HEK293T (cell line): ENCODE results near the gene NUCB1.

Experiments used
- BHLHE40 ChIP-seq: fragments of 450-650 bp; IDR thresholded peaks from 2 replicates; pipeline ENCODE4 v1.6.1; 2016; ENCODE audit warnings: mild to moderate bottlenecking, moderate library complexity, borderline replicate concordance
- CTBP1 ChIP-seq: fragments of 450-650 bp; IDR thresholded peaks from 2 replicates; pipeline ENCODE4 v1.6.1; 2016; ENCODE audit warnings: borderline replicate concordance
- ELF4 ChIP-seq: fragments of 450-650 bp; IDR thresholded peaks from 2 replicates; pipeline ENCODE4 v1.6.1; 2017; ENCODE audit warnings: antibody characterized with exemption
- FOXA1 ChIP-seq: fragments of 450-650 bp; IDR thresholded peaks from 2 replicates; pipeline ENCODE4 v1.6.1; 2016; ENCODE audit warnings: mild to moderate bottlenecking
- FOXM1 ChIP-seq: fragments of 450-650 bp; IDR thresholded peaks from 2 replicates; pipeline ENCODE4 v1.6.1; 2017; ENCODE audit warnings: mild to moderate bottlenecking, borderline replicate concordance
- SUZ12 ChIP-seq: fragments of 450-650 bp; IDR thresholded peaks from 2 replicates; pipeline ENCODE4 v1.6.1; 2016; ENCODE audit warnings: mild to moderate bottlenecking
- ZNF384 ChIP-seq: fragments of 450-650 bp; IDR thresholded peaks from 2 replicates; pipeline ENCODE4 v1.6.1; 2016

DNA sequence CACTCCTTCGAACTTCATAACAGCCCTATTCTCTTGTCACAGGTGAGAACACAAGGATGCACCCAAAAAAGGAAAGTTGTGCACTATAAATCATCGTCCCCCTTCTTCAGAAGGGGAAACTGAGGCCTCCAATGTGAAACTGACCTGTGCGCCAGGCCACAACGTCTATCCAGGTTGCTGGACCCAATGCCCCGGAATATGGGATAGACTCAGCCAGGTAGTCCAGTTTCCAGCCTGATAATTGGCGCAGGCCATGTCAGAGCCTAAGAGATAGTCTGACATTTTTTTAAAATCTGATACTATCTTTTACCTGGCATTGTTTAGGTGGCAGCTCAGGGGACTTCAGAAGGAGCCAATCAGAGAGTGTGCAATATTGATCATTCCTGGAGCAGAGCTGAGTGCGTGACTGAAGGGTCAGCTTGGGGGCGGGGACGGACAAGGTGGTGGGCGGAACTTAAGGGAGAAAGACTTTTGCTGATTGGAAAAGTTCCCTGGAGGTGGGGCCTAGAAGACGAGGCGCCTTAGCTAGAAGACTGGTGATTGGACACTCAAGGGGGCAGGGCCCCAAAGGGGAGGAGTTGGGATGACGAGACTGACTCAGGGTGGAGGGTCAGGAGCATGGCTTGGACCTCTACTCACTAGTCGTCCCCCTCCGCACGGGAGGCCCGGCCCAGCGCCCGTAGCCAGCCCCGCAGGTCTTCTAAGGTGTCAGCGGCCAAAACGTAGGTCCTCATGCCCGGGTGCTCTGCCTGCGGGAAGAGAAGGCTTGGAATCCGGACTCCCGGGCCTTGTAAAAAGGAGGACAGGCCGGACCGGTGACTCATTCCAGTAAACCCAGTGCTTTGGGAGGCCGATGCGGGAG, 40.2 kb upstream of the NUCB1 start:
- TF ChIP-seq FOXM1, result no peak
- TF ChIP-seq BHLHE40, result no peak
- TF ChIP-seq ZNF384, result no peak
- no peak for TF ChIP-seq SUZ12
- no peak for TF ChIP-seq ELF4
- no peak for TF ChIP-seq FOXA1
- TF ChIP-seq CTBP1, result no peak
